GM19467 (cell line): ENCODE data around the gene SVIL.

Source experiments
- ATAC-seq: cut with Tn5 transposase; IDR thresholded peaks from one replicate; pipeline ENCODE4 v1.9.1; 2021; ENCODE audit warnings: mild to moderate bottlenecking, moderate library complexity; ENCODE audit not compliant: unreplicated experiment

SVIL gene

GRCh38 chr10:29434111-29434510 is 200.7 kb downstream of the SVIL start:
- no peak for ATAC-seq

- ATAC-seq, result no peak
Observed at GRCh38 chr10:29431711-29432110, 203.1 kb downstream of the SVIL start.

GRCh38 chr10:29430101-29430500 is 204.7 kb downstream of the SVIL start:
- no peak for ATAC-seq

- no peak for ATAC-seq
Observed at GRCh38 chr10:29428486-29428885, 206.3 kb downstream of the SVIL start.

- ATAC-seq, result no peak
Observed at GRCh38 chr10:29427667-29428066, 207.1 kb downstream of the SVIL start.

GRCh38 chr10:29426420-29426819 is 208.4 kb downstream of the SVIL start:
- no peak for ATAC-seq

- no peak for ATAC-seq
Observed at GRCh38 chr10:29424017-29424416, 210.8 kb downstream of the SVIL start.

GRCh38 chr10:29420744-29421143 is 214.0 kb downstream of the SVIL start:
- no peak for ATAC-seq

- ATAC-seq, result no peak
Observed at GRCh38 chr10:29417324-29417723, 217.4 kb downstream of the SVIL start.

- no peak for ATAC-seq
Observed at GRCh38 chr10:29415876-29416275, 218.9 kb downstream of the SVIL start.

- ATAC-seq, result no peak
Observed at GRCh38 chr10:29414501-29414900, 220.3 kb downstream of the SVIL start.

GRCh38 chr10:29412485-29412884 is 222.3 kb downstream of the SVIL start:
- no peak for ATAC-seq

- ATAC-seq, result no peak
Observed at GRCh38 chr10:29411666-29412315, 223.0 kb downstream of the SVIL start.

- ATAC-seq, result peak; percentile 51
Observed at GRCh38 chr10:29409241-29410054, 225.3 kb downstream of the SVIL start.

GRCh38 chr10:29408847-29409240 is 225.9 kb downstream of the SVIL start:
- ATAC-seq, result peak; percentile 16
